NB4 (cell line): ENCODE data around the gene RANBP10.
A peak's percentile ranks its signal among the peaks of the same experiment; 100 is the strongest.

ENCODE experiments used
- DNase-seq: peaks from one replicate; pipeline ENCODE4 v3.0.0; 2010; ENCODE audit warnings: low read depth
- H3K4me3 ChIP-seq: one replicate; pipeline ENCODE4 v1.5.1; 2011; ENCODE audit warnings: mild to moderate bottlenecking, low read depth, low read length, moderate library complexity
- CTCF ChIP-seq: IDR thresholded peaks from one replicate; pipeline ENCODE4 v1.5.1; 2012; ENCODE audit warnings: low read depth, low read length
- MAX ChIP-seq: IDR thresholded peaks from 2 replicates; pipeline ENCODE4 v1.6.1; 2011; ENCODE audit warnings: low read depth, low read length
- MYC ChIP-seq: IDR thresholded peaks from 2 replicates; pipeline ENCODE4 v1.6.1; 2011; ENCODE audit warnings: low read depth, low read length
- POLR2A ChIP-seq: IDR thresholded peaks from 2 replicates; pipeline ENCODE4 v1.6.1; 2011; ENCODE audit warnings: mild to moderate bottlenecking; ENCODE audit not compliant: insufficient read length; ENCODE audit errors: extremely low read depth

The RANBP10 gene

GRCh38 chr16:67796099-67796718, 10.2 kb downstream of the RANBP10 start:
- TF ChIP-seq MAX (no peak), MYC (no peak), CTCF (no peak), POLR2A (no peak)
- DNase-seq: no peak
- no peak overlapping the region for H3K4me3 ChIP-seq

- TF ChIP-seq POLR2A (no peak), MAX (no peak), CTCF (no peak), MYC (no peak)
- no peak for DNase-seq
- no peak overlapping the region for H3K4me3 ChIP-seq
Observed at GRCh38 chr16:67790071-67790470, 16.3 kb downstream of the RANBP10 start.

GRCh38 chr16:67786491-67786890, 19.9 kb downstream of the RANBP10 start:
- DNase-seq: no peak
- TF ChIP-seq MYC: no peak
- TF ChIP-seq CTCF: no peak
- no peak for TF ChIP-seq MAX
- no peak for TF ChIP-seq POLR2A
- no peak overlapping the region for H3K4me3 ChIP-seq

- no peak for DNase-seq
- no peak for TF ChIP-seq POLR2A
Observed at GRCh38 chr16:67783353-67783725, 23.0 kb downstream of the RANBP10 start.

GRCh38 chr16:67782567-67783352, 23.6 kb downstream of the RANBP10 start:
- DNase-seq: no peak
- no peak for TF ChIP-seq MAX
- TF ChIP-seq POLR2A: no peak
- TF ChIP-seq CTCF: no peak
- TF ChIP-seq MYC: no peak
- no peak overlapping the region for H3K4me3 ChIP-seq

More at GRCh38 chr16:67783353-67783725, 23.0 kb downstream of the RANBP10 start:
- no peak overlapping the region for H3K4me3 ChIP-seq

- TF ChIP-seq MAX (0 out of 2 replicates have a peak, but pooled peaks have one; percentile 8), CTCF (no peak)
- no peak overlapping the region for H3K4me3 ChIP-seq
- DNase-seq: peak; percentile 48
Observed at GRCh38 chr16:67781565-67781921, 24.8 kb downstream of the RANBP10 start.
